Duodenal mucosa (tissue), 2 donors: Measurements from ENCODE around the gene TMEM229A.
"Not testable (repeated sequence)": the region's sequence is repeated elsewhere in the genome, so short reads cannot be mapped to it uniquely, and the experiment has no call there.

Experiments used
- H3K27ac ChIP-seq: one replicate; pipeline ENCODE4 v1.7.0; 2013; ENCODE audit warnings: low read depth, low read length
- H3K27me3 ChIP-seq, 2 donors: one replicate each; pipeline ENCODE4 v1.7.0; 2013; ENCODE audit warnings: low read length in 2 of 2, control low read depth in 1 of 2; ENCODE audit not compliant: insufficient read depth in 2 of 2, control insufficient read depth in 1 of 2
- H3K36me3 ChIP-seq, 2 donors: one replicate each; pipeline ENCODE4 v1.7.0; 2013; ENCODE audit warnings: low read length in 2 of 2, control low read depth in 1 of 2; ENCODE audit not compliant: insufficient read depth in 2 of 2, control insufficient read depth in 1 of 2
- H3K4me1 ChIP-seq, 2 donors: one replicate each; pipeline ENCODE4 v1.7.0; 2013; ENCODE audit warnings: low read length in 2 of 2, control low read depth in 1 of 2; ENCODE audit not compliant: insufficient read depth in 2 of 2, control insufficient read depth in 1 of 2
- H3K4me3 ChIP-seq, 2 donors: one replicate each; pipeline ENCODE4 v1.7.0; 2013; ENCODE audit warnings: low read length in 2 of 2, low read depth in 1 of 2
- H3K9ac ChIP-seq, 2 donors: one replicate each; pipeline ENCODE4 v1.7.0; 2013; ENCODE audit warnings: low read length in 2 of 2, low read depth in 1 of 2
- H3K9me3 ChIP-seq, 2 donors: one replicate each; pipeline ENCODE4 v1.7.0; 2013; ENCODE audit warnings: low read length in 2 of 2, control low read depth in 1 of 2; ENCODE audit not compliant: control insufficient read depth in 1 of 2

The TMEM229A gene

GRCh38 chr7:124020060-124020459, 12.8 kb downstream of the TMEM229A start:
- H3K9me3 ChIP-seq = peaks cover 0 to 3% of the 10 kb centered on the region in 2 donors
- no peak overlapping the region for H3K9ac ChIP-seq
- H3K4me1 ChIP-seq = peaks cover 8 to 13% of the 10 kb centered on the region in 2 donors
- no peak overlapping the region for H3K27ac ChIP-seq
- H3K36me3 ChIP-seq = no peaks in the 10 kb centered on the region
- no peaks in the 10 kb centered on the region for H3K27me3 ChIP-seq
- no peak overlapping the region for H3K4me3 ChIP-seq

- no peaks in the 10 kb centered on the region for H3K36me3 ChIP-seq
- H3K27me3 ChIP-seq = no peaks in the 10 kb centered on the region
- no peaks in the 10 kb centered on the region for H3K4me1 ChIP-seq
- no peak overlapping the region for H3K4me3 ChIP-seq
- H3K9me3 ChIP-seq = no peaks in the 10 kb centered on the region
- H3K9ac ChIP-seq = no peak overlapping the region
- no peak overlapping the region for H3K27ac ChIP-seq
Measured at GRCh38 chr7:124013306-124013705, 19.6 kb downstream of the TMEM229A start.

- no peaks in the 10 kb centered on the region for H3K36me3 ChIP-seq
- no peaks in the 10 kb centered on the region for H3K9me3 ChIP-seq
- no peak overlapping the region for H3K27ac ChIP-seq
- H3K4me3 ChIP-seq = no peak overlapping the region
- no peaks in the 10 kb centered on the region for H3K27me3 ChIP-seq
- H3K4me1 ChIP-seq = no peaks in the 10 kb centered on the region
- H3K9ac ChIP-seq = no peak overlapping the region
Measured at GRCh38 chr7:124012864-124013263, 20.0 kb downstream of the TMEM229A start.

- Histone ChIP-seq H3K9me3 (no peaks in the 10 kb centered on the region), H3K4me1 (no peaks in the 10 kb centered on the region), H3K4me3 (no peak overlapping the region), H3K9ac (no peak overlapping the region), H3K27me3 (no peaks in the 10 kb centered on the region), H3K27ac (no peak overlapping the region), H3K36me3 (no peaks in the 10 kb centered on the region)
Measured at GRCh38 chr7:124009321-124009720, 23.5 kb downstream of the TMEM229A start.

- H3K4me3 ChIP-seq, H3K4me1 ChIP-seq, H3K9me3 ChIP-seq, H3K36me3 ChIP-seq, H3K9ac ChIP-seq, H3K27me3 ChIP-seq, H3K27ac ChIP-seq: not testable (repeated sequence)
Measured at GRCh38 chr7:124008296-124008695, 24.6 kb downstream of the TMEM229A start.

- H3K36me3 ChIP-seq = no peaks in the 10 kb centered on the region
- H3K4me1 ChIP-seq = no peaks in the 10 kb centered on the region
- no peaks in the 10 kb centered on the region for H3K27me3 ChIP-seq
- peaks cover 0 to 8% of the 10 kb centered on the region in 2 donors for H3K9me3 ChIP-seq
- no peak overlapping the region for H3K9ac ChIP-seq
- no peak overlapping the region for H3K27ac ChIP-seq
- H3K4me3 ChIP-seq = no peak overlapping the region
Measured at GRCh38 chr7:123999703-124000102, 33.2 kb downstream of the TMEM229A start.

- Histone ChIP-seq H3K9me3 (peaks cover 0 to 8% of the 10 kb centered on the region in 2 donors), H3K4me3 (no peak overlapping the region), H3K9ac (no peak overlapping the region), H3K36me3 (no peaks in the 10 kb centered on the region), H3K27ac (no peak overlapping the region), H3K27me3 (no peaks in the 10 kb centered on the region), H3K4me1 (no peaks in the 10 kb centered on the region)
Measured at GRCh38 chr7:123998921-123999320, 33.9 kb downstream of the TMEM229A start.

- H3K27ac ChIP-seq = no peak overlapping the region
Measured at GRCh38 chr7:123996327-123996625, 36.6 kb downstream of the TMEM229A start.

GRCh38 chr7:123995617-123996326, 37.1 kb downstream of the TMEM229A start:
- Histone ChIP-seq H3K27me3 (no peaks in the 10 kb centered on the region), H3K4me1 (no peaks in the 10 kb centered on the region), H3K9me3 (no peaks in the 10 kb centered on the region), H3K9ac (no peak overlapping the region), H3K36me3 (no peaks in the 10 kb centered on the region), H3K27ac (no peak overlapping the region), H3K4me3 (no peak overlapping the region)

More at GRCh38 chr7:123996327-123996625, 36.6 kb downstream of the TMEM229A start:
- Histone ChIP-seq H3K9ac (no peak overlapping the region), H3K36me3 (no peaks in the 10 kb centered on the region), H3K4me3 (no peak overlapping the region), H3K4me1 (no peaks in the 10 kb centered on the region), H3K9me3 (peaks cover 0 to 3% of the 10 kb centered on the region in 2 donors), H3K27me3 (no peaks in the 10 kb centered on the region)

GRCh38 chr7:123994449-123994848, 38.4 kb downstream of the TMEM229A start:
- Histone ChIP-seq H3K9ac (no peak overlapping the region), H3K36me3 (no peaks in the 10 kb centered on the region), H3K9me3 (no peaks in the 10 kb centered on the region), H3K4me1 (no peaks in the 10 kb centered on the region), H3K27ac (no peak overlapping the region), H3K4me3 (no peak overlapping the region), H3K27me3 (no peaks in the 10 kb centered on the region)

GRCh38 chr7:123993996-123994395, 38.9 kb downstream of the TMEM229A start:
- H3K27me3 ChIP-seq = no peaks in the 10 kb centered on the region

More at GRCh38 chr7:123993996-123994395, 38.9 kb downstream of the TMEM229A start:
- H3K9ac ChIP-seq = no peak overlapping the region
- no peaks in the 10 kb centered on the region for H3K9me3 ChIP-seq
- H3K27ac ChIP-seq = no peak overlapping the region
- no peaks in the 10 kb centered on the region for H3K36me3 ChIP-seq
- no peaks in the 10 kb centered on the region for H3K4me1 ChIP-seq
- H3K4me3 ChIP-seq = no peak overlapping the region
